NCI-H128 (cell line): ENCODE measurements around the gene PAPSS1.
A peak's percentile ranks its signal among the peaks of the same experiment; 100 is the strongest.
"Not testable (repeated sequence)": the region's sequence is repeated elsewhere in the genome, so short reads cannot be mapped to it uniquely, and the experiment has no call there.

Experiments used
- DNase-seq: peaks from one replicate; lab custom pipeline; 2025; ENCODE audit not compliant: unreplicated experiment; lab: John Stamatoyannopoulos, UW

Gene PAPSS1

GRCh38 chr4:107689912-107690587 lies 30.0 kb downstream of the PAPSS1 start:
- DNase-seq: no peak

- DNase-seq: no peak
Measured at GRCh38 chr4:107688421-107688820, 31.6 kb downstream of the PAPSS1 start.

- DNase-seq: no peak
Measured at GRCh38 chr4:107685740-107686139, 34.3 kb downstream of the PAPSS1 start.

- no peak for DNase-seq
Measured at GRCh38 chr4:107683873-107684272, 36.2 kb downstream of the PAPSS1 start.

- DNase-seq: no peak
Measured at GRCh38 chr4:107682306-107682705, 37.7 kb downstream of the PAPSS1 start.

- no peak for DNase-seq
Measured at GRCh38 chr4:107669068-107669467, 51.0 kb downstream of the PAPSS1 start.

- no peak for DNase-seq
Measured at GRCh38 chr4:107666134-107666533, 53.9 kb downstream of the PAPSS1 start.

GRCh38 chr4:107665001-107665400 lies 55.0 kb downstream of the PAPSS1 start:
- no peak for DNase-seq

- no peak for DNase-seq
Measured at GRCh38 chr4:107658400-107659336, 61.4 kb downstream of the PAPSS1 start.

GRCh38 chr4:107655289-107655688 lies 64.7 kb downstream of the PAPSS1 start:
- DNase-seq: no peak

- DNase-seq: peak; percentile 3
Measured at GRCh38 chr4:107654694-107655093, 65.3 kb downstream of the PAPSS1 start.

GRCh38 chr4:107651408-107651807 lies 68.6 kb downstream of the PAPSS1 start:
- not testable (repeated sequence) for DNase-seq

- no peak for DNase-seq
Measured at GRCh38 chr4:107650251-107650650, 69.8 kb downstream of the PAPSS1 start.

GRCh38 chr4:107648178-107648991 lies 71.6 kb downstream of the PAPSS1 start:
- no peak for DNase-seq

- no peak for DNase-seq
Measured at GRCh38 chr4:107647591-107647990, 72.4 kb downstream of the PAPSS1 start.

- no peak for DNase-seq
Measured at GRCh38 chr4:107645604-107646003, 74.4 kb downstream of the PAPSS1 start.

GRCh38 chr4:107643021-107643420 lies 77.0 kb downstream of the PAPSS1 start:
- no peak for DNase-seq

GRCh38 chr4:107640878-107641277 lies 79.2 kb downstream of the PAPSS1 start:
- no peak for DNase-seq

GRCh38 chr4:107640197-107640596 lies 79.8 kb downstream of the PAPSS1 start:
- no peak for DNase-seq

GRCh38 chr4:107635735-107636134 lies 84.3 kb downstream of the PAPSS1 start:
- no peak for DNase-seq

- DNase-seq: no peak
Measured at GRCh38 chr4:107631560-107631959, 88.5 kb downstream of the PAPSS1 start.
